ENCODE data around the gene AKT3.

The AKT3 gene

GRCh38 chr1:243449373-243449772 is 400.7 kb downstream of the AKT3 start:
- no peak for DNase-seq

GRCh38 chr1:243447844-243448243 is 402.2 kb downstream of the AKT3 start:
- DNase-seq, result no peak

- DNase-seq, result no peak
Measured at GRCh38 chr1:243447347-243447746, 402.7 kb downstream of the AKT3 start.

GRCh38 chr1:243443557-243443956 is 406.5 kb downstream of the AKT3 start:
- DNase-seq, result no peak

- no peak for DNase-seq
Measured at GRCh38 chr1:243441601-243442000, 408.4 kb downstream of the AKT3 start.

- no peak for DNase-seq
Measured at GRCh38 chr1:243440406-243440805, 409.6 kb downstream of the AKT3 start.

GRCh38 chr1:243438815-243439214 is 411.2 kb downstream of the AKT3 start:
- DNase-seq, result no peak
